Prostate gland (tissue), 2 donors: ENCODE data around the gene NAP1L1. TPM values are rescaled to one million over a fixed set of nuclear protein-coding genes. Genes with fewer than 3 reads are reported as not detected.

Source experiments
- DNase-seq: peaks from one replicate; pipeline ENCODE4 v3.0.0-alpha.2; 2019; ENCODE audit warnings: low spot score
- H3K27ac ChIP-seq, 2 donors: fragments of 200-600 bp; sonication (generic); 2 replicates each; pipeline ENCODE4 v1.5.1; 2017 to 2019
- H3K27me3 ChIP-seq: fragments of 200-600 bp; sonication (generic); replicated peaks from 2 replicates; pipeline ENCODE4 v1.5.1; 2019; ENCODE audit not compliant: insufficient read depth
- H3K36me3 ChIP-seq, 2 donors: fragments of 200-600 bp; sonication (generic); 1 replicate in 1 of 2; 2 replicates in 1 of 2; pipeline versions ENCODE4 v1.5.1 to v1.8.1; 2017 to 2019
- H3K4me1 ChIP-seq: fragments of 200-600 bp; sonication (generic); replicated peaks from 2 replicates; pipeline ENCODE4 v1.5.1; 2019
- H3K4me3 ChIP-seq, 2 donors: fragments of 200-600 bp; sonication (generic); 2 replicates each; pipeline ENCODE4 v1.5.1; 2017 to 2019
- H3K9me3 ChIP-seq: fragments of 200-600 bp; sonication (generic); 2 replicates; pipeline ENCODE4 v1.5.1; 2017
- POLR2A ChIP-seq: fragments of 450-650 bp; IDR thresholded peaks from one replicate; pipeline ENCODE4 v1.6.1; 2016; ENCODE audit warnings: antibody characterized with exemption, mild to moderate bottlenecking
- POLR2AphosphoS5 ChIP-seq: sonication (generic); formaldehyde crosslinking; IDR thresholded peaks from one replicate; pipeline ENCODE4 v1.6.1; 2017; ENCODE audit warnings: antibody characterized with exemption
- WGBS: methylation state at CpG from one replicate; pipeline ENCODE4 v1.1.5; 2018; 5-methylcytosine and 5-hydroxymethylcytosine counted together
- intact Hi-C: fragments of 100-400 bp; cut with DNase I; formaldehyde crosslinking; loops from one replicate; pipeline ENCODE4 v1.14.2; 2022
- total RNA-seq, 2 donors: library from RNA; depleted of rRNA; stranded (reverse); fragments of >200 nt; gene quantifications; one replicate each; pipeline ENCODE4 v1.1.0, GENCODE V29; 2016
- TF ChIP-seq, protein P1 (sequence below), 4 experiments: fragments of 200-600 bp in 2 of 4; fragments of 450-650 bp in 2 of 4; sonication (generic) in 2 of 4; IDR thresholded peaks; 1 replicate in 3 of 4; 2 replicates in 1 of 4; pipeline ENCODE4 v1.5.1; 2016 to 2019; ENCODE audit warnings: antibody characterized with exemption in 4 of 4, mild to moderate bottlenecking in 2 of 4, moderate library complexity in 2 of 4

NAP1L1 gene
- total RNA-seq, 2 donors from 2014 or later: 223 to 325 TPM

DNA sequence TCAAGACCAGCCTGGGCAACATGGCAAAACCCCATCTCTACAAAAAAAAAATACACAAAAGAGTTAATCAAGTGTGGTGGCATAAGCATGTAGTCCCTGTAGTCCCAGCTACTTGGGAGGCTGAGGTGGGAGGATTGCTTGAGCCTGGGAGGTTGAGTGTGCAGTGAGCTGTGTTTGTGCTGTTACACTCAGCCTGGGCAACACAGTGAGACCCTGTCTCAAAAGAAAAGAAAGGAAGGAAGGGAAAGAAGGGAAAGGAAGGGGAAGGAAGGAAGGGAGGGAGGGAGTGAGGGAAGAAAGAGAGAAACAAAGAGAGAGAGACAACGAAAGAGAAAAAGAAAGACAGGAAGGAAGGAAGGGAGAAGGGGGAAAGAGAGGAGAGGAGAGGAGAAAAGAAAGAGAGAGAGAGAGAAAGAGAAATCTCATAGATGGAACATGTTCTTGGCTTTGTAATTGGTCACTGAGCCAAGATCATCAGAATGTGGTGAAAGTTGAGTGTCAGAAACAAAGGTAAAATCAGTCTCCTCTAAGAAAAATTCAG lies 26.8 kb upstream of the NAP1L1 start:
- intact Hi-C loops: no loop called here
- Histone ChIP-seq H3K36me3 (no peaks in the 10 kb centered on the region), H3K4me3 (no peak overlapping the region), H3K27ac (no peak overlapping the region), H3K9me3 (no peaks in the 10 kb centered on the region), H3K4me1 (no peaks in the 10 kb centered on the region), H3K27me3 (peaks cover 4% of the 10 kb centered on the region)
- TF ChIP-seq POLR2AphosphoS5: no peak
- no peak for DNase-seq
- WGBS: 79% methylated on average over 1 of the region's 1 CpG

GRCh38 chr12:76109879-76110278 lies 25.4 kb upstream of the NAP1L1 start:
- H3K27ac ChIP-seq: no peak overlapping the region
- peaks cover 4% of the 10 kb centered on the region for H3K27me3 ChIP-seq
- DNase-seq: no peak
- intact Hi-C loops: no loop called here
- no peaks in the 10 kb centered on the region for H3K36me3 ChIP-seq
- no peaks in the 10 kb centered on the region for H3K4me1 ChIP-seq
- no peak overlapping the region for H3K4me3 ChIP-seq
- H3K9me3 ChIP-seq: no peaks in the 10 kb centered on the region
- 65% methylated on average over 4 of the region's 4 CpGs for WGBS
- TF ChIP-seq, protein P1, sequence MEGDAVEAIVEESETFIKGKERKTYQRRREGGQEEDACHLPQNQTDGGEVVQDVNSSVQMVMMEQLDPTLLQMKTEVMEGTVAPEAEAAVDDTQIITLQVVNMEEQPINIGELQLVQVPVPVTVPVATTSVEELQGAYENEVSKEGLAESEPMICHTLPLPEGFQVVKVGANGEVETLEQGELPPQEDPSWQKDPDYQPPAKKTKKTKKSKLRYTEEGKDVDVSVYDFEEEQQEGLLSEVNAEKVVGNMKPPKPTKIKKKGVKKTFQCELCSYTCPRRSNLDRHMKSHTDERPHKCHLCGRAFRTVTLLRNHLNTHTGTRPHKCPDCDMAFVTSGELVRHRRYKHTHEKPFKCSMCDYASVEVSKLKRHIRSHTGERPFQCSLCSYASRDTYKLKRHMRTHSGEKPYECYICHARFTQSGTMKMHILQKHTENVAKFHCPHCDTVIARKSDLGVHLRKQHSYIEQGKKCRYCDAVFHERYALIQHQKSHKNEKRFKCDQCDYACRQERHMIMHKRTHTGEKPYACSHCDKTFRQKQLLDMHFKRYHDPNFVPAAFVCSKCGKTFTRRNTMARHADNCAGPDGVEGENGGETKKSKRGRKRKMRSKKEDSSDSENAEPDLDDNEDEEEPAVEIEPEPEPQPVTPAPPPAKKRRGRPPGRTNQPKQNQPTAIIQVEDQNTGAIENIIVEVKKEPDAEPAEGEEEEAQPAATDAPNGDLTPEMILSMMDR (IDR thresholded peaks at IDR 0.05): no peak
- TF ChIP-seq POLR2A (no peak), POLR2AphosphoS5 (no peak)

DNA sequence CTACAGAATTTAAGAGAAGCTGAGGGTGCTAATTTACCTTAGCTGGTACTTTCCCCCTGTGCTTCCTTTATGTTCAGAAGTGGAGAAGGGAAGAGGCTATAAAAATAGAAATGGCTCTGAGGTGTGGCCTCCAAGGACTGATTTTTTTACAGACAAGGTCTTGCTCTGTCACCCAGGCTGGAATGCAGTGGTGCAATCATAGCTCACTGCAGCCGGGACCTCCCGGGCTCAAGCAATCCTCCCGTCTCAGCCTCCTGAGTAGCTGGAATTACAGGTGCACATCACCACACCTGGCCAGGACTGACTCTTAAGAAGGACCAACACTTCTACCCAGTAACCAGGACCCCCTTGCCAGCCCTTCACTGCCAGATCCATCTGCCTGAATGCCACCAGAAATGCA lies 23.9 kb upstream of the NAP1L1 start:
- Histone ChIP-seq H3K27me3 (peaks cover 4% of the 10 kb centered on the region), H3K36me3 (no peaks in the 10 kb centered on the region), H3K9me3 (no peaks in the 10 kb centered on the region), H3K4me3 (no peak overlapping the region), H3K4me1 (no peaks in the 10 kb centered on the region), H3K27ac (no peak overlapping the region)
- DNase-seq: no peak
- 77% methylated on average over 3 of the region's 3 CpGs for WGBS
- intact Hi-C loops: no loop called here
- TF ChIP-seq, protein P1 (IDR thresholded peaks at IDR 0.05): no peak
- TF ChIP-seq POLR2AphosphoS5: no peak
- no peak for TF ChIP-seq POLR2A

- H3K36me3 ChIP-seq: no peaks in the 10 kb centered on the region
- no peak overlapping the region for H3K4me3 ChIP-seq
- H3K9me3 ChIP-seq: no peaks in the 10 kb centered on the region
- DNase-seq: no peak
- H3K27me3 ChIP-seq: peaks cover 4% of the 10 kb centered on the region
- no peaks in the 10 kb centered on the region for H3K4me1 ChIP-seq
- no peak overlapping the region for H3K27ac ChIP-seq
- TF ChIP-seq POLR2AphosphoS5 (no peak), POLR2A (no peak)
- TF ChIP-seq, protein P1 (IDR thresholded peaks at IDR 0.05): no peak
- WGBS: 42% methylated on average over 3 of the region's 3 CpGs
- intact Hi-C loops: no loop called here
These were observed 22.1 kb upstream of the NAP1L1 start for GRCh38 chr12:76106631-76107030.

- TF ChIP-seq POLR2A (no peak), POLR2AphosphoS5 (no peak)
- TF ChIP-seq, protein P1 (IDR thresholded peaks at IDR 0.05): no peak
- Histone ChIP-seq H3K4me1 (no peaks in the 10 kb centered on the region), H3K27ac (no peak overlapping the region), H3K36me3 (no peaks in the 10 kb centered on the region), H3K27me3 (peaks cover 4% of the 10 kb centered on the region), H3K9me3 (no peaks in the 10 kb centered on the region), H3K4me3 (no peak overlapping the region)
- 97% methylated on average over 1 of the region's 1 CpG for WGBS
- DNase-seq: no peak
- intact Hi-C loops: no loop called here
These were observed 19.5 kb upstream of the NAP1L1 start for GRCh38 chr12:76103958-76104357.
